OCI-LY1 (cell line): Measurements from ENCODE around the gene TAC4.

Experiments
- H2AFZ ChIP-seq: fragments of 200-600 bp; sonication (generic), shearing (Covaris generic); 2 replicates; pipeline ENCODE4 v1.6.0; 2014; ENCODE audit warnings: antibody characterized with exemption, mild to moderate bottlenecking, low read length
- H3F3A ChIP-seq: fragments of 200-600 bp; sonication (generic), shearing (Covaris generic); 2 replicates; pipeline ENCODE4 v1.6.0; 2014; ENCODE audit warnings: mild to moderate bottlenecking, antibody characterized with exemption, low read length, moderate library complexity; ENCODE audit not compliant: insufficient read depth
- H3K27ac ChIP-seq: fragments of 200-600 bp; sonication (generic); 2 replicates; pipeline ENCODE4 v1.5.1; 2014; ENCODE audit warnings: low read length, mixed run types, mild to moderate bottlenecking, low read depth; ENCODE audit not compliant: poor library complexity, severe bottlenecking
- H3K27me3 ChIP-seq: fragments of 200-600 bp; sonication (generic); 2 replicates; pipeline ENCODE4 v1.6.0; 2014; ENCODE audit warnings: antibody characterized with exemption, mild to moderate bottlenecking, low read length, moderate library complexity; ENCODE audit not compliant: insufficient read depth
- H3K36me3 ChIP-seq: fragments of 200-600 bp; sonication (generic); 2 replicates; pipeline ENCODE4 v1.6.1; 2014; ENCODE audit warnings: mild to moderate bottlenecking, antibody characterized with exemption, low read length, moderate library complexity, mixed read lengths; ENCODE audit not compliant: insufficient read depth
- H3K4me1 ChIP-seq: fragments of 200-600 bp; sonication (generic); 2 replicates; pipeline ENCODE4 v1.5.1; 2014; ENCODE audit warnings: mild to moderate bottlenecking, low read length, moderate library complexity; ENCODE audit not compliant: insufficient read depth, severe bottlenecking
- H3K4me2 ChIP-seq: fragments of 200-600 bp; sonication (generic), shearing (Covaris generic); 2 replicates; pipeline ENCODE4 v1.6.1; 2014; ENCODE audit warnings: low read length
- H3K4me3 ChIP-seq: fragments of 200-600 bp; sonication (generic); 2 replicates; pipeline ENCODE4 v1.5.1; 2014; ENCODE audit warnings: low read length, low read depth, mild to moderate bottlenecking, mixed read lengths; ENCODE audit not compliant: poor library complexity, severe bottlenecking
- H3K79me2 ChIP-seq: fragments of 200-600 bp; shearing (Covaris generic); 2 replicates; pipeline ENCODE4 v1.6.1; 2016; ENCODE audit warnings: mixed run types, low read length, mixed read lengths; ENCODE audit not compliant: insufficient read depth
- H3K9ac ChIP-seq: fragments of 200-600 bp; sonication (generic), shearing (Covaris generic); 2 replicates; pipeline ENCODE4 v1.6.1; 2014; ENCODE audit warnings: mild to moderate bottlenecking, low read length, mixed read lengths
- H3K9me2 ChIP-seq: fragments of 200-600 bp; sonication (generic), shearing (Covaris generic); 2 replicates; pipeline ENCODE4 v1.6.1; 2014; ENCODE audit warnings: low read depth, mild to moderate bottlenecking, low read length, mixed read lengths
- H3K9me3 ChIP-seq: fragments of 200-600 bp; shearing (Covaris generic); 2 replicates; pipeline ENCODE4 v1.6.1; 2014; ENCODE audit warnings: low read length, mixed read lengths
- H4K20me1 ChIP-seq: fragments of 200-600 bp; sonication (generic), shearing (Covaris generic); 2 replicates; pipeline ENCODE4 v1.6.0; 2016; ENCODE audit warnings: mild to moderate bottlenecking, low read length; ENCODE audit not compliant: insufficient read depth
- CTCF ChIP-seq: fragments of 200-600 bp; sonication (generic), shearing (Covaris generic); IDR thresholded peaks from 2 replicates; pipeline ENCODE4 v1.5.1; 2017; ENCODE audit warnings: mild to moderate bottlenecking, antibody characterized with exemption, low read length, moderate library complexity, mixed read lengths
- EZH2 ChIP-seq: fragments of 200-600 bp; sonication (generic), shearing (Covaris generic); IDR thresholded peaks from 2 replicates; pipeline ENCODE4 v1.8.0; 2017; ENCODE audit warnings: borderline replicate concordance, mixed run types, mild to moderate bottlenecking, antibody characterized with exemption, low read length, moderate library complexity, mixed read lengths

TAC4 gene

GRCh38 chr17:49835472-49835871 is 12.4 kb downstream of the TAC4 start:
- Histone ChIP-seq H4K20me1 (no peaks in the 10 kb centered on the region), H3K36me3 (peaks cover 26% of the 10 kb centered on the region), H2AFZ (no peak overlapping the region), H3K9me2 (no peaks in the 10 kb centered on the region), H3K27ac (no peak overlapping the region), H3K4me2 (no peak overlapping the region), H3K27me3 (no peaks in the 10 kb centered on the region), H3K4me1 (no peaks in the 10 kb centered on the region), H3K9me3 (no peaks in the 10 kb centered on the region), H3F3A (no peaks in the 10 kb centered on the region), H3K9ac (no peak overlapping the region), H3K79me2 (no peaks in the 10 kb centered on the region), H3K4me3 (no peak overlapping the region)
- TF ChIP-seq EZH2, result no peak
- no peak for TF ChIP-seq CTCF

DNA sequence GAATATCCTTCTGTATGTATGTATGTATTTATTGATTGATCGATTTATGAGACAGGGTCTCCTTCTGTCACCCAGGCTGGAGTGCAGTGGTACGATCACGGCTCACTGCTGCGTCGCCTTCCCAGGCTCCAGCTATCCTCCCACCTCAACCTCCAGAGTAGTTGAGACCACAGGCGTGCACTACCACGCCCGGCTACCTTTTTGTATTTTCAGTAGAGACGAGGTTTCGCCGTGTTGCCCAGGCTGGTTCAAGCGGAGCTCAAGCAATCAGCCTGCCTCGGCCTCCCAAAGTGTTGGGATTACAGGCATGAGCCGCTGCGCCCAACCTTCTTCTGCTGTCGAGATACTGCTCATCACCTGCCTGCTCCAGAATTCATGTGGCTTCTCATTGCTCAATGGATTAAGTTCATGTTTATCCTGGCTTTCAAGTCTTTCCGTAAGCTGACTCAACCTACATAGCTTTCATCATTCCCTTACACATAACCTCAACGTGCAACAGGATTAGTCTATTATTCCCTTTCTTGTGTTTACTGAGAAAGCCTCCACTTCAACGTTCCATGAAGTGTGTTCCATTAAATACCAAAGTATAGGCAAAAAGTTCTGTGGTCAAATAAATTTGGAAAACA is 13.6 kb downstream of the TAC4 start:
- H3K4me1 ChIP-seq, result no peaks in the 10 kb centered on the region
- no peak overlapping the region for H3K27ac ChIP-seq
- no peak overlapping the region for H2AFZ ChIP-seq
- no peaks in the 10 kb centered on the region for H3F3A ChIP-seq
- no peaks in the 10 kb centered on the region for H4K20me1 ChIP-seq
- peaks cover 35% of the 10 kb centered on the region for H3K36me3 ChIP-seq
- no peak for TF ChIP-seq EZH2
- no peaks in the 10 kb centered on the region for H3K79me2 ChIP-seq
- no peak overlapping the region for H3K4me3 ChIP-seq
- H3K4me2 ChIP-seq, result no peak overlapping the region
- H3K9ac ChIP-seq, result no peak overlapping the region
- H3K9me2 ChIP-seq, result no peaks in the 10 kb centered on the region
- no peaks in the 10 kb centered on the region for H3K27me3 ChIP-seq
- H3K9me3 ChIP-seq, result no peaks in the 10 kb centered on the region

DNA sequence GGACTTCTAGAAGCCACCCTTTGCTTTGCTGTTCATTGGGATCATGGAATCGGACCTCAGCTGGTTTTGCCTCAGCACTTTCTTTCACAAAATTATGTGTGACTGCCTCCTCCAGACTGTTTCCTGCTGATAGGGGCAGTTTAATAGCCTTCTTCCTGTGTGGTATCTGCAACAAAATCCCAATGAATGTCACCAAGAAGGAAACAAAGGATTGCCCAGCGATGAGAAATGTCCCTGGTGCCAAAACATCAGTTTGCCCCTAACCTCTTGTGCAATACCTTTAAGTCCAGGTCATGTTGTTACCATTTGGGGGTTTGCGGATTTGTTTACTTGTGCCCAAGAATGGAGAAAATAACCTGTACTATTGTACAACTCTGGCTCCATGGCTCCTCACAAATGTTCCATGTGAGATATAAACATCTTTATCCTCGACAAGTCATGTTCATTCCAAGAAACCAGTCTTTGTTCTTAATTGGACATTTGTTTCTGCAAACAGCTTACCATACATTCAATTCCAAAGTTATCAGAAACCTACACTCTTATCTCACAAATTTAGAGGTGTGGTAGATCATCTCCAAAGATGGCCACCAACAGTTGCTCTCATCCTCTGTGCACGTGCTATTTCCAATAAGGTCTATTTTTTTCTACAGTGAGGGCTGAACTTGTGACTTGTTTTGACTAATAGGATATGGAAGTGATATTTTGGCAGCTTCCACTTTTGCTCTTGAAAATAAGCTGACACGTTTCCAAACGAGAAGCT is 14.8 kb downstream of the TAC4 start:
- no peaks in the 10 kb centered on the region for H3F3A ChIP-seq
- H3K9me3 ChIP-seq, result no peaks in the 10 kb centered on the region
- H3K4me2 ChIP-seq, result no peak overlapping the region
- TF ChIP-seq CTCF (no peak), EZH2 (no peak)
- peaks cover 44% of the 10 kb centered on the region for H3K36me3 ChIP-seq
- H3K27ac ChIP-seq, result no peak overlapping the region
- no peaks in the 10 kb centered on the region for H3K79me2 ChIP-seq
- H3K4me3 ChIP-seq, result no peak overlapping the region
- H2AFZ ChIP-seq, result no peak overlapping the region
- no peaks in the 10 kb centered on the region for H4K20me1 ChIP-seq
- no peak overlapping the region for H3K9ac ChIP-seq
- H3K9me2 ChIP-seq, result no peaks in the 10 kb centered on the region
- no peaks in the 10 kb centered on the region for H3K4me1 ChIP-seq
- no peaks in the 10 kb centered on the region for H3K27me3 ChIP-seq
